Stimulated activated CD4-positive, alpha-beta T cell treated with anti-CD3 and anti-CD28 coated beads, Interleukin-4, amount 100 ng/mL, for 24 hours (primary cell): ENCODE data around the gene PNP.
A peak's percentile ranks its signal among the peaks of the same experiment; 100 is the strongest.
"Not testable (repeated sequence)": the region's sequence is repeated elsewhere in the genome, so short reads cannot be mapped to it uniquely, and the experiment has no call there.

ENCODE experiments used
- DNase-seq: peaks from one replicate; pipeline ENCODE4 v3.0.0-alpha.2; 2020

The PNP gene

GRCh38 chr14:20469242-20469889 lies at the start of gene PNP:
PNP (plus strand) TSS chr14:20469406; CDS start chr14:20469525, 119 bp downstream.
- peak; percentile 92 for DNase-seq

- no peak for DNase-seq
Measured at GRCh38 chr14:20419419-20419818, 49.8 kb upstream of the PNP start.

GRCh38 chr14:20421267-20421666 lies 47.9 kb upstream of the PNP start:
- no peak for DNase-seq

- DNase-seq, result no peak
Measured at GRCh38 chr14:20422886-20423285, 46.3 kb upstream of the PNP start.

- no peak for DNase-seq
Measured at GRCh38 chr14:20424851-20425250, 44.4 kb upstream of the PNP start.

- no peak for DNase-seq
Measured at GRCh38 chr14:20427231-20428009, 41.8 kb upstream of the PNP start.

GRCh38 chr14:20428010-20428365 lies 41.2 kb upstream of the PNP start:
- DNase-seq, result no peak

- DNase-seq, result no peak
Measured at GRCh38 chr14:20428802-20429201, 40.4 kb upstream of the PNP start.

GRCh38 chr14:20429801-20430669 lies 39.2 kb upstream of the PNP start:
- DNase-seq, result no peak

GRCh38 chr14:20434701-20435581 lies 34.3 kb upstream of the PNP start:
- no peak for DNase-seq

GRCh38 chr14:20435582-20436362 lies 33.4 kb upstream of the PNP start, which contains the start of gene KLHL33:
KLHL33 (minus strand) TSS chr14:20436166; CDS start chr14:20435811, 355 bp downstream.
- DNase-seq, result no peak

- DNase-seq, result no peak
Measured at GRCh38 chr14:20436363-20436755, 32.8 kb upstream of the PNP start.

- no peak for DNase-seq
Measured at GRCh38 chr14:20438664-20439063, 30.5 kb upstream of the PNP start.

GRCh38 chr14:20440465-20440864 lies 28.7 kb upstream of the PNP start:
- no peak for DNase-seq

GRCh38 chr14:20440882-20441281 lies 28.3 kb upstream of the PNP start:
- peak; percentile 22 for DNase-seq

GRCh38 chr14:20441461-20441860 lies 27.7 kb upstream of the PNP start:
- DNase-seq, result no peak

- not testable (repeated sequence) for DNase-seq
Measured at GRCh38 chr14:20443650-20444049, 25.6 kb upstream of the PNP start.

GRCh38 chr14:20446889-20447288 lies 22.3 kb upstream of the PNP start:
- DNase-seq, result no peak

GRCh38 chr14:20452831-20453230 lies 16.4 kb upstream of the PNP start:
- DNase-seq, result not testable (repeated sequence)

- DNase-seq, result peak; percentile 99
Measured at GRCh38 chr14:20454516-20455354, 14.5 kb upstream of the PNP start, which contains the start of the genes APEX1 and OSGEP. APEX1 (plus strand) TSS chr14:20455226; CDS start chr14:20455646, 420 bp downstream. OSGEP (minus strand) TSS chr14:20454812; CDS start chr14:20454683, 129 bp downstream.
